Cardiac fibroblast (primary cell): ENCODE measurements around the gene SVOPL.

ENCODE experiments used
- DNase-seq, 2 donors: peaks; one replicate each; pipeline versions ENCODE4 v3.0.0 to v3.0.0-alpha.2; 2010; ENCODE audit warnings: low read depth in 2 of 2
- H3K4me3 ChIP-seq, 2 donors: replicated peaks in 1 of 2; 1 replicate in 1 of 2; 2 replicates in 1 of 2; pipeline ENCODE4 v1.5.1; 2011; ENCODE audit warnings: low read depth in 2 of 2, low read length in 2 of 2, mild to moderate bottlenecking in 2 of 2, moderate library complexity in 1 of 2
- CTCF ChIP-seq: IDR thresholded peaks from one replicate; pipeline ENCODE4 v1.5.1; 2011; ENCODE audit warnings: low read depth, mild to moderate bottlenecking, low read length, inconsistent platforms

Gene SVOPL

DNA sequence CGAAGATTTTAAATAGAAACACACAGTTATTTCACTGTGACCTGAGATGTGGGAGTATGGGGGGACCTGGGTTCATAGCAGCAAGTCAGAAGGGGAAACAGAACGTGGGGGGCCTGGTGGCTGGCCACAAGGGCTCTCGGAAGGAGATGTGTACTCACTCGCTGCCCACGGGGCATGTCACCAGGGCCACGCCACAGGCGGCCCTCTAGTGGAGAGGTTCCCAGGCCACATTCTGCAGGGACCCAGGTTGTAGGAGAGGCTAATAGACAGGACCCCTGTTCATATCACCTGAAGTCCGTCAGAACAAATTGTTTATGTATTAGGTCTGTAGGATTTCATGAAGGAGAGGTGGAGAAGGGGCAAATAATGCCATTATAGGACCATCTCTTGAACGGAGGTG is 25.1 kb upstream of the SVOPL start:
- no peak overlapping the region for H3K4me3 ChIP-seq
- no peak for TF ChIP-seq CTCF
- DNase-seq, result no peak

DNA sequence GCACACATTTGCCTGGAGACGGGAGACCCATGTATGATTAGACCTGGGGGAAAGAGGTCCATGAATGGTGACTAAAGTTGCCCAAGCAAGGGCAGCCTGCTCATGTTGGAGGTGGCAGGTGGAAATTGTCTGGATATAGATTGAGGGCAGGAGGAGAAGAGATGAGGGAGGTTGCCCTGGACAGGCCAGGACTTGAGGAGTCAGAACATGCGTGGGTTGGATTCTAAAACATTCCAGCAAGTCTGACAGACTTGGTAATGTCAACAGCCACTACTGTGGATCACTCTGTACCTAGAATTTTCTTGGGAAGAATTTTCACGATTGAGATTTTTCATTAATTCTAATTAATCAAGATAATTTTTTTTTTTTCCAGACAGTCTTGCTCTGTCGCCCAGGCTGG is 19.1 kb upstream of the SVOPL start:
- no peak overlapping the region for H3K4me3 ChIP-seq
- no peak for TF ChIP-seq CTCF

GRCh38 chr7:138716889-138717288 is 15.7 kb upstream of the SVOPL start:
- no peak for DNase-seq

More for the DNA sequence above, 19.1 kb upstream of the SVOPL start:
- no peak for DNase-seq

GRCh38 chr7:138713191-138713590 is 12.0 kb upstream of the SVOPL start:
- H3K4me3 ChIP-seq, result no peak overlapping the region
- TF ChIP-seq CTCF, result no peak
- no peak for DNase-seq

More at GRCh38 chr7:138716889-138717288, 15.7 kb upstream of the SVOPL start:
- H3K4me3 ChIP-seq, result no peak overlapping the region
- TF ChIP-seq CTCF, result no peak

GRCh38 chr7:138712652-138713051 is 11.5 kb upstream of the SVOPL start:
- H3K4me3 ChIP-seq, result no peak overlapping the region
- no peak for TF ChIP-seq CTCF
- no peak for DNase-seq

GRCh38 chr7:138710536-138711385 is 9.6 kb upstream of the SVOPL start:
- DNase-seq, result no peak
- TF ChIP-seq CTCF, result no peak
- no peak overlapping the region for H3K4me3 ChIP-seq

- DNase-seq, result no peak
- no peak overlapping the region for H3K4me3 ChIP-seq
- no peak for TF ChIP-seq CTCF
Observed at GRCh38 chr7:138705167-138705566, 4.0 kb upstream of the SVOPL start.
